ENCODE results near the gene BICRA.
"Not testable (repeated sequence)": the region's sequence is repeated elsewhere in the genome, so short reads cannot be mapped to it uniquely, and the experiment has no call there.

The BICRA gene

DNA sequence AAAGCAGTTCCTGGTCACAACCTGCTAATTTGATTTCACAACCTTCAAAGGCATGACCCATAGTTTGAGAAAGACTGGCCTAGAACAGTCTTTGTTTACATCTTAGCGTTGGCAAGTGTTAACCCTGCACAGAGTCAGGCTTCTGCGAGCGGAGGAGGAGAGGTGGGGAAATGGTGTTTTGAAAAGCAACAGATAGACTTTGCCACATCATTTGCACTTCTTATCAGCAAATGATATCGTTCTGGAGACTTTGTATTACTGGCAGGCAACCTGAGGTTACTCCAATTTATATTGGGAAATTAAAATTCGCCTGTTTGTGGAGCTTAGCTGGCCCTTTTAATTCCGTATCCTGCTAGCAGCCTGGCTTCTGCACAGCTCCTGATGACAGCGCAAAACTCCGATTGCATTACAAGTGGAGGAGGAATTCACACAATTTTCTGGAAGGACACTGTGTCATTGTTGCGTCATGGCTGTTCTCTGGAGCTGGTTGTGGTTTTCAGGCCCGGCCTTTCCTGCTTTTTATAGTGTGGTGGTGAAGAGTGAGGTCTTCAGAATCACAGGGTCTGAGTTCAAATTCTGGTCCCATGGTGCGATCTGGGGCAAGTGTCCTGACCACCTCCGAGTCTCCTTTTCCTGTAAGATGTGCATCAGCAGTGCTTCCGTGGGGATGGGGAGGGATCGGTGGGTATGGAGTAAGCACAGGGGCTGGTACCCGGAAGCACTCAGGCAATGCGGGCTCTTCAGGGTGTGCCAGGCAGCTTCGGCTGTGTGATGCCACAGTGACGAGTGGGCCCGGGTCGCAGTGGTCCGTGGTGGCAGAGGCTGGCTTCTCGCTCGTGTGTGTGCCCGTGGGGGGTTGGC, 55.2 kb downstream of the BICRA start:
- DNase-seq: no peak

DNA sequence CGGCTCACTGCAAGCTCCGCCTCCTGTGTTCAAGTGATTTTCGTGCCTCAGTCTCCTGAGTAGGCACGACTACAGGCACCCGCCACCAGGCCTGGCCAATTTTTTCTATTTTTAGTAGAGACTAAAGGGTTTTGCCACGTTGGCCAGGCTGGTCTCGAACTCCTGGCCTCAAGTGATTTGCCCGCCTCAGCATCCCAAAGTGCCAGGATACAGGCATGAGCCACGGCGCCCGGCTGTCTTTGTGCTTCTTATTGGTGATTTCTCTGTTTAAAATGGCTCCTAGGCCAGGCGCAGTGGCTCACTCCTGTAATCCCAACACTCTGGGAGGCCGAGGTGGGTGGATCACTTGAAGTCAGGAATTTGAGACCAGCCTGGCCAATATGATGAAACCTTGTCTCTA, 59.6 kb downstream of the BICRA start:
- DNase-seq: not testable (repeated sequence)

DNA sequence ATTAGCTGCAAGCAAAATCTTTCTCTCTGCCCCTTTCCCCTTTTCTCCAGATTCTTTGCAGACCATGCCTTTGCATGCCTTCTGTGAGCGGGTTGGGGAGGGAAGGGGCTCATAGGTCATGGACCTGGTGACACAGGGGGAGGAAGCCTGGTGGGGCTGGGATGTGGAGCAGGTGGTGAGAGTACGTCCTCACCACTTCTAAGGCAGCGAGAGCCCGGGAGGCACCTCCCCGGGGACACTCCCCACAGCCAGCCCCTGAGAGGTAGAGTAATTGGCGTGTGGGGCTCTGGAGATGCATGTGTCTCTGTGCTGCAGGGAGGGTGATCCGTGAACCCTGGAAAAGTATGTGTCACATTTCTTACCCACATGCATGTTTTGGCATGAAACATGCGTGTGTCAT, 61.8 kb downstream of the BICRA start:
- no peak for DNase-seq

- no peak for DNase-seq
These were observed 62.6 kb downstream of the BICRA start for GRCh38 chr19:47671499-47671898.

- no peak for DNase-seq
These were observed 64.5 kb downstream of the BICRA start for GRCh38 chr19:47673426-47673825.

GRCh38 chr19:47674548-47674947, 65.6 kb downstream of the BICRA start:
- DNase-seq: no peak

- no peak for DNase-seq
These were observed 66.3 kb downstream of the BICRA start for GRCh38 chr19:47675271-47675670.

GRCh38 chr19:47675859-47676258, 66.9 kb downstream of the BICRA start:
- no peak for DNase-seq

- DNase-seq: no peak
These were observed 67.9 kb downstream of the BICRA start for GRCh38 chr19:47676811-47677210.

- DNase-seq: no peak
These were observed 70.4 kb downstream of the BICRA start for GRCh38 chr19:47679251-47679900.

GRCh38 chr19:47679922-47680857, 71.3 kb downstream of the BICRA start:
- DNase-seq: no peak

GRCh38 chr19:47680858-47681332, 72.0 kb downstream of the BICRA start:
- DNase-seq: no peak

DNA sequence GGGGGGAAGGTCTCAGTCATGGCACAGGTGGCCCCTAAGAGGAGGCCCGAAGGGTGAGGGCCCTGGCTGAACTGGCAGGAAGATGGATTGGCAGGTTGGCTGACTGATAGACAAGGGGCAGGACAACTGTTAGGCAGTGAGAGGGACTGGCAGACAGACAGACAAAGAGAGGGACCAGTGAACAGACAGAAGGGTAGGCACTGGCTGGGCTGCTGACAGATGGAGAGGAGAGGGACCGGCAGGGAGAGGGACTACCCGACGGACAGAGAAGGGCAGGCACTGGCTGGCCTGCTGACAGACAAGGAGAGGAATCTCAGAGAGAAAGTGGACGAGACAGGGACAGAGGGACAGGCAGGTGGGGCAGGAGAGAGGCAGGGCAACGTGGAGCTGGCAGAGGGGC, 72.5 kb downstream of the BICRA start:
- DNase-seq: no peak

- DNase-seq: no peak
These were observed 73.0 kb downstream of the BICRA start for GRCh38 chr19:47681936-47682335.

GRCh38 chr19:47682939-47683338, 74.0 kb downstream of the BICRA start:
- DNase-seq: no peak

DNA sequence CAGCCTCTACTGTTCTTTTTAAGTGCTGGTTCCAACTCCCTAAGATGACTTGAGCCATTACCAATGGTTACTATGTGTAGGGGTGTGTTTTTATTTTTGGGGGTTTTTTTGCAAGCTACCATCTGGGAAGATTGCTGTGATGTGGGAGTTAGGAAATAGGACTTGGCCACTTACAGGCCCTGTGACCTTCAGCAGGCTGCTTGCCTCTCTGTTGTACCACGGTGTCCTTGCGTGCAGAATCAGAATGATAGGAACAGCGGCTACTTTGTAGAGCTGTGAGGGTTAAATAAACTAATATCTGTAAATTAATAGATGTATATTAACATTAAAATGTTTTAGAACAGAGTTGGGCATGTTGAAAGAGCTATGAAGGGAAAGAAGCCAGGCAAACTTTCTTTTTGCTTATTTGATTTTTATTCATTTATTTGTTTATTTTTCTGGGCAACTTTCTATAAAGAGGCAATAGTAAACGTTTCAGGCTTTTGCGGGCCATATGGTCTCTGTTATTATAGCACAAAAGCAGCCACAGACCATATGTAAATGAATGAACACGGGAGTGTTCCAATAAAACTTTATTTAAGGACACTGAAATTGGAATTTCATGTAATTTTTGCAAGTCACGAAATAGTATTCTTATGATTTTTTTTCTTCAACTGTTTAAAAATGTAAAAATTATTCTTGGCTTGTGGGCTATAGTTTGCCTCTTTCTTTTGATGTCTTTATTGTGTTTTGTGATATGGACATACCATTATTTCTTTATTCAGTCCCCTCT, 77.9 kb downstream of the BICRA start:
- DNase-seq: no peak

- DNase-seq: no peak
These were observed 79.0 kb downstream of the BICRA start for GRCh38 chr19:47687906-47688305.

DNA sequence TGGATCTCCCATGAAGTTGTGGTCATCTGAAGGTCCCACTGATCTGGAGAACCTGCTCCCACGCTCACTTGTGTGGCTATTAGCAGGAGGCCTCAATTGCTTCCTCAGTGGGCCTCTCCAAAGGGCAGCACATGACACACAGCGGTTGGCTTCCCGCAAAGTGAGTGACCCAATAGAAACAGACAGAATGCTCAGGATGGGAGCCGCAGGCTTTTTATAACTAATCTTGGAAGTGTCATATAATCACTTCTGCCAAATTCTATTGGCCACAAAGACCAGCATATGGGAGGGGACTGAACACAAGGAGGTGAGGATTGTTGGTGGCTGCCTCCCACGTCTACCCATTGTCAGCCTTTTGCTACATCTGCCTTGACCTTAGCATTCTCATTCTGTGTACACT, 82.2 kb downstream of the BICRA start:
- DNase-seq: no peak

GRCh38 chr19:47691782-47692181, 82.8 kb downstream of the BICRA start:
- no peak for DNase-seq

DNA sequence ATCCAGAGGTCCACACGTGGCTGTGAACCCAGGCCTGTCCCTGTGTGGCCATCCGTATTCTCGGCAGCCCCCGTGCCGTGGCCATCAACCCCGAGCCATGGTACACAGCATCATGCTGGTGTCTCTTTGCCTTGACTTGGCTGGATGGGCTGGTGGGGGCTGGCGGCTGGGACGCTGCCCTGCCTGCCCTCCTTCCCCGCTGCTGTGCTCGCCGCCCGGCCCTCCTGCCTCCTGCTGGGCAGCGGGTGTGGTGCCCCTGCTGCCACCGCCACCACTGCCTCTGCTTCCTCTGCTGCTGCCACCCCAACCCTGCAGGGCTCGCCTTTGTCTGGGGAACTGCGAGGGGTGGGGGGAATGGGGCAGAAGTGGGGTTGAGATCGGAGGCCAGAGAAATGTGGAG, 84.6 kb downstream of the BICRA start:
- DNase-seq: no peak

- no peak for DNase-seq
These were observed 85.0 kb downstream of the BICRA start for GRCh38 chr19:47693903-47694302.
